ENCODE measurements around the gene PAIP2B. TPM values are rescaled to one million over a fixed set of nuclear protein-coding genes. Genes with fewer than 3 reads are reported as not detected.

Gene PAIP2B, protein sequence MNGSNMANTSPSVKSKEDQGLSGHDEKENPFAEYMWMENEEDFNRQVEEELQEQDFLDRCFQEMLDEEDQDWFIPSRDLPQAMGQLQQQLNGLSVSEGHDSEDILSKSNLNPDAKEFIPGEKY
- total RNA-seq: 0.87 and 1.4 TPM in 2 replicates

DNA sequence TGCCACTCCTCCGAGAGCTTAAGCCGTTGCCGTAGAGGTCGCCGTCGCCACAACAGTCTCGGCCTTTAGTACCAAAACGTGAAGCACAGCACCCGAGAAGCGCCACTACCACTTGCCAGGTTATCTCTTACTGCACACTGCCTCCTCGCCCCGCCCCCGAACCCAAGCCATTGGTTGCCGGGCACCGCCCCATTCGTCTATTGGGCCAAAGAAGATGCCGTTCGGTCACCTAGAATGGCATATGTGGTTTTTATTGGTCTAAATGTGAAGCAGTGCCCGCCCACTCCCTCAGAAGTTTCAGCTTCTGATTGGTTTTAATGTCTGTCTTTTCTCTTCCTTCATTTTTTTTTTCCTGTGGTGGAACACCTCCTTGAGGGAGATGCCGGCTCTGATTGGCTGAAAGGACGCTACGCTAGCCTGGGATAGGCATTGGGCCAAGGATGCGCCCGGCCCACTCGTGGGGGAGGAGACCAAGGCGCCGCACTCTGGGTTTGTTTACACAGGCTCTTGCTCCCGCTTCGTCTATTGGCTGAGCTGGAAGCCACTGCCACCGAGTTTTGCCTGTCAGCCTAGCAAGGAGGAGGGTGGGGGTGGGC lies at the start of gene PAIP2B:
PAIP2B (minus strand) TSS at position 139 of the 596 bp plus-strand sequence. CDS start 24,514 bp downstream, outside the sequence.
- TF ChIP-seq, protein P1, sequence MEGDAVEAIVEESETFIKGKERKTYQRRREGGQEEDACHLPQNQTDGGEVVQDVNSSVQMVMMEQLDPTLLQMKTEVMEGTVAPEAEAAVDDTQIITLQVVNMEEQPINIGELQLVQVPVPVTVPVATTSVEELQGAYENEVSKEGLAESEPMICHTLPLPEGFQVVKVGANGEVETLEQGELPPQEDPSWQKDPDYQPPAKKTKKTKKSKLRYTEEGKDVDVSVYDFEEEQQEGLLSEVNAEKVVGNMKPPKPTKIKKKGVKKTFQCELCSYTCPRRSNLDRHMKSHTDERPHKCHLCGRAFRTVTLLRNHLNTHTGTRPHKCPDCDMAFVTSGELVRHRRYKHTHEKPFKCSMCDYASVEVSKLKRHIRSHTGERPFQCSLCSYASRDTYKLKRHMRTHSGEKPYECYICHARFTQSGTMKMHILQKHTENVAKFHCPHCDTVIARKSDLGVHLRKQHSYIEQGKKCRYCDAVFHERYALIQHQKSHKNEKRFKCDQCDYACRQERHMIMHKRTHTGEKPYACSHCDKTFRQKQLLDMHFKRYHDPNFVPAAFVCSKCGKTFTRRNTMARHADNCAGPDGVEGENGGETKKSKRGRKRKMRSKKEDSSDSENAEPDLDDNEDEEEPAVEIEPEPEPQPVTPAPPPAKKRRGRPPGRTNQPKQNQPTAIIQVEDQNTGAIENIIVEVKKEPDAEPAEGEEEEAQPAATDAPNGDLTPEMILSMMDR (conservative IDR thresholded peaks at IDR 0.05; ENCODE audit: low read depth, low read length): no peak
- peak; percentile 98 for DNase-seq (ENCODE audit: low read depth)
- peak within 1 kb of the TSS; percentile 73 for H3K4me3 ChIP-seq (ENCODE audit: low read depth, low read length)

DNA sequence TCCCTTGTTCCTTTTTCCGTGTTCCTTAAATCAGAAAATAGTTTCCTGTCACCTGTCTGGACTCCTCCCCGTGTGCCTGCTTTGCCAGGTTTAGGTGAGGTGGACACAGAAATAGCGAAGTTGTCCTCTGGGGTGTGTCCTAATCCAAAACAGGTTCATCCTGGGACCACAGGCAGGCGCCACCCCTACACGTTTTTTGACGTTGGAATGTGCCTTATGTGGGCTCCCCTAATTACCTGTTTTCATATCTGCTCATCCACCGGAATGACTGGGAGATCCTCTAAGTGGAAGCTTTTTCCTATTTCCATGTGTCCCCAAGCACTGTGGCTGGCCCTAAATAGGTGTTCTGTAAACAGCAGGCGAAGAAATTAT lies 49.0 kb upstream of the PAIP2B start:
- DNase-seq (ENCODE audit: low read depth): no peak
- TF ChIP-seq, protein P1 (conservative IDR thresholded peaks at IDR 0.05; ENCODE audit: low read depth, low read length): no peak
- H3K4me3 ChIP-seq (ENCODE audit: low read depth, low read length): peak overlapping the region; percentile 79

DNA sequence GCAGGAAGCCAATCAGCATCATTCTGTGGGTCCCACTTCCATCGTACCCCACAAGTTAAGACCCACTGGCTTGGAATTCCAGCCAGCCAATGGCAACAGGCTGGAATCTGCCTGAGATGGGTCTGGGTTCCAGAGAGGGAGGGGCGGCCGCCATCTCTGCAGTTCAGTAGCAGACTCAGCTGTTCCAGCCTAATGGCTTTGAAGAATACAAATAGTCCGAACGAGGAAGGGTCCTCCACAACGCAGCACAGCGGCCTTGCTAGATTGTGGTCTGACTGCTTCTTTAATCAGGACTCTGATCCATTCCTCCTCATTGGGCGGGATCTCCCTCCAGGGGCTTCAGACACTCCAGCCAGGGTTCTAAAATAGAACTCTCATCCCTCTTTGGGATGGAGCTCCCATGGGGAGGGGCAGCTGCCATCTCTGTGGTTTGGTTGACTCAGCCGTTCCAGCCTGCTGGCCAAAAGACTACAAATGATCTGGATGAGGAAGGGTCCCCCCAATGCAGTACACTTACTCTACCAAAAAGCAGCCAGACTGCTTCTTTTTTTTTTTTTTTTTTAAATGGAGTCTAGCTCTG lies 42.7 kb upstream of the PAIP2B start:
- no peak overlapping the region for H3K4me3 ChIP-seq (ENCODE audit: low read depth, low read length)

DNA sequence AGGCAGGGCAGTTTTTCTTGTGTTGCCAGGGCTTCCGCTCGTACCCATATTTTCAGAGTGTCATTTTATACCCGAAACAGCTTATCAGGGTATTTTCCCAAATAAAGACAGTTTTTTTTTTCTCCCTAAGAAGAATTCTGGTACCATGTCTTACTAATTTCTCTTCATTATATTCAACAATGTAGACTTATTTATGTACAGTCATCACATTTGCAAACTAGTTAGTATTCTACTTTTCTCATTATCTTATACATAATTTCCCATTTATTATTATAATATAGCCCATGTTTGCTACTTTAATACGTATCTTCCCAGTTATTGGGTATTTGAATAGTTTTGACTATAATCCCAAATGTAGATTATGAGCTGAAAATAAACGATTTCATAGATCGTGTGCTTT lies 36.5 kb upstream of the PAIP2B start:
- TF ChIP-seq, protein P1 (conservative IDR thresholded peaks at IDR 0.05; ENCODE audit: low read depth, low read length): no peak
- DNase-seq (ENCODE audit: low read depth): no peak
- H3K4me3 ChIP-seq (ENCODE audit: low read depth, low read length): no peak overlapping the region

More for the DNA sequence above, 42.7 kb upstream of the PAIP2B start:
- TF ChIP-seq, protein P1 (conservative IDR thresholded peaks at IDR 0.05; ENCODE audit: low read depth, low read length): no peak
- DNase-seq (ENCODE audit: low read depth): no peak

DNA sequence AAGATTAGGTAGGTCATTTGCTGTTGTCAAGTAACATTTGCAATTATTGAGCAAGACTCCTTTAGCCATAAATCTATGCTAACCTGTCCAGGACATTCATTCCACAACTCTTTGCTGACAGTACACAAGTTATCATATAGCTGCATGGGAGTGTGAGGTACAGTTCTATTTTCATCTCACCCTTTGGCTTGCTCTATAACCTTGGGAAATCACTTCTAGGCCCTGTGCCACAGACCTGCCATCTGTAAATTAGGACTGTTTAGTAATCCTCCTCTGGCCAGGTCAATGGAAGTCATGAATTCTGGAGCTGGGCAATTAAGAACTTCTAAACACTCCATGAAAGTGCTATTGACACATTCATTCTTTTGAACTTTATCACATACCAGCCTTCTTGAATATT lies 34.6 kb upstream of the PAIP2B start:
- no peak for DNase-seq (ENCODE audit: low read depth)
- H3K4me3 ChIP-seq (ENCODE audit: low read depth, low read length): no peak overlapping the region
- TF ChIP-seq, protein P1 (conservative IDR thresholded peaks at IDR 0.05; ENCODE audit: low read depth, low read length): no peak

DNA sequence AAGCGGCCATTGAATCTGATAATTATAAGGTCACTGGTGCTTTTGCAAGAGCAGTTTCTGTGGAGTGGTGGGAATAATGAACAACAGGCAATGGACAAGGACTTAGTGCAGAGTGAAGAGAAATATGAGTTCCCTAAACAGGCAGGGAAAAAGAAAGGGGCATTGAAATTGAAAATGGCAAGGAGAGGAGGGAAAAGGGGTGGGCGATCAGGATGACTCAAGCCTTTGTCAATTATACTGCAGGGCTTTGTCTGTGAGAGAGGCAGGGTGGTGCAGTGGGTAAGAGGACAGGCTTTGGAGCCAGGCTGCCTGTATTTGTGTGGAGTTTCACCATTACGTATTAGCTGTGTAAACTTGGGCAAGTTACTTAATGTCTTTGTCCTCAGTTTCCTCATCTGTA lies 29.5 kb upstream of the PAIP2B start:
- DNase-seq (ENCODE audit: low read depth): no peak
- TF ChIP-seq, protein P1 (conservative IDR thresholded peaks at IDR 0.05; ENCODE audit: low read depth, low read length): no peak

DNA sequence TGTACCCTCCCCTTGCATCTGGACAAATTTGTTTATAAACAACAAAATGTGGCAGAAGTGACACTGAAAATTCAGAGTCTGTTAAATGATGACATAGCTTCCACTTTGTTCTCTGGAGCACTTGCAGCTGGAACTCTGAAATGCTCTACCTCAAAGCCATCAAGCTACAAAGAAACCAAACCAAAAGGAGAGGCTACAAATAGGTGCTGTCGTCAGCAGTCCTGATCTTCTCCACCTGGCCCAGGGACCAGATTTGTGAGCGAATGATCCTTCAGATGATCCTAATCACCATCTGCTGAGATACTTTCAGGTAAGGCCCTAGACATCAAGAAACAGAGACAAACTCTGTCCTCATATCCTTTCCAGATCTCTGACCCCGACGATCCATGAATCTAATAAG lies 27.9 kb upstream of the PAIP2B start:
- no peak overlapping the region for H3K4me3 ChIP-seq (ENCODE audit: low read depth, low read length)
- TF ChIP-seq, protein P1 (conservative IDR thresholded peaks at IDR 0.05; ENCODE audit: low read depth, low read length): no peak
- no peak for DNase-seq (ENCODE audit: low read depth)

More for the DNA sequence above, 29.5 kb upstream of the PAIP2B start:
- H3K4me3 ChIP-seq (ENCODE audit: low read depth, low read length): no peak overlapping the region

All from epithelial cell of proximal tubule (primary cell).